NCI-H69 (cell line): ENCODE data around the gene USP19.

Source experiments
- DNase-seq: peaks from one replicate; lab custom pipeline; 2025; lab: John Stamatoyannopoulos, UW

The USP19 gene

GRCh38 chr3:49120438-49121131 is at the start of gene USP19:
TSS of gene USP19 (minus strand) at chr3:49120823. CDS start at chr3:49119145, 1,678 bp downstream.
- DNase-seq = peak; percentile 91

- no peak for DNase-seq
Measured at GRCh38 chr3:49166752-49167556, 46.3 kb upstream of the USP19 start.

- peak; percentile 81 for DNase-seq
Measured at GRCh38 chr3:49165771-49166751, 45.4 kb upstream of the USP19 start, which contains the start of gene CCDC71. TSS of gene CCDC71 (minus strand) at chr3:49166331. CDS start at chr3:49164208, 2,123 bp downstream.

- no peak for DNase-seq
Measured at GRCh38 chr3:49164983-49165720, 44.5 kb upstream of the USP19 start.

GRCh38 chr3:49163609-49164008 is 43.0 kb upstream of the USP19 start:
- no peak for DNase-seq

GRCh38 chr3:49162751-49163419 is 42.3 kb upstream of the USP19 start:
- DNase-seq = no peak

- no peak for DNase-seq
Measured at GRCh38 chr3:49161808-49162530, 41.3 kb upstream of the USP19 start.

GRCh38 chr3:49161197-49161596 is 40.6 kb upstream of the USP19 start:
- no peak for DNase-seq

- DNase-seq = no peak
Measured at GRCh38 chr3:49158792-49159191, 38.2 kb upstream of the USP19 start.

GRCh38 chr3:49158103-49158709 is 37.6 kb upstream of the USP19 start:
- peak; percentile 33 for DNase-seq

GRCh38 chr3:49157289-49157688 is 36.7 kb upstream of the USP19 start:
- DNase-seq = no peak

GRCh38 chr3:49153349-49153912 is 32.8 kb upstream of the USP19 start:
- no peak for DNase-seq

- DNase-seq = no peak
Measured at GRCh38 chr3:49151610-49152009, 31.0 kb upstream of the USP19 start.

- no peak for DNase-seq
Measured at GRCh38 chr3:49148159-49148558, 27.5 kb upstream of the USP19 start.

GRCh38 chr3:49140080-49140479 is 19.5 kb upstream of the USP19 start:
- DNase-seq = no peak

- no peak for DNase-seq
Measured at GRCh38 chr3:49135499-49135898, 14.9 kb upstream of the USP19 start.

GRCh38 chr3:49134471-49135265 is 14.0 kb upstream of the USP19 start:
- peak; percentile 17 for DNase-seq

- peak; percentile 87 for DNase-seq
Measured at GRCh38 chr3:49133226-49133951, 12.8 kb upstream of the USP19 start.
